ENCODE data around the gene CHMP4B. TPM values are rescaled to one million over a fixed set of nuclear protein-coding genes. Genes with fewer than 3 reads are reported as not detected.

The CHMP4B gene
- total and polyA plus RNA-seq, 2 experiments from 2014 or later: 5.5 to 48.2 TPM

DNA sequence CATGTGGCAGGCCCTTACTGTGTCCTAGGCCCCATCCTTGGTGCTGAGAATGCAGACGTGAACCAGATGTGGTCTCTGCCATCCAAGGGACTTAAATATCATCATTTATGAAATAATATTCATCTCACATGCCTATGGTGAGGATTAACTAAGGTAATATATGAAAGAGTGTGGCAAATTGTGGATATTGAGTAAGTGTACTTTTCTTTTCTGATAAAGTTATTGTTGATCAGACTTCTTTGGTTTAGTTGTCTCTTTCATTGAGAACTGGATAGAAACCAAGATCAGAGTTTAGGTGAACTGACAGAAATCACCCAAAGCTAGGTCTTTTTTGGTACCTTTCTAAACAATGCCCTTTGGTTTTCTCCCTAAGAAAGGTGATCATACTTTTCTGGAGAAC, 5.0 kb downstream of the CHMP4B start:
- no peak for DNase-seq
- Histone ChIP-seq H3K27me3 (replicated peaks; ENCODE audit: insufficient read depth) (no peaks in the 10 kb centered on the region), H2AFZ (no peak overlapping the region), H3K9ac (no peak overlapping the region), H4K20me1 (ENCODE audit: insufficient read depth) (peaks cover 51% of the 10 kb centered on the region), H3F3A (ENCODE audit: insufficient read depth) (peaks cover 14% of the 10 kb centered on the region), H3K4me1 (ENCODE audit: insufficient read depth) (peaks cover 25% of the 10 kb centered on the region), H3K36me3 (ENCODE audit: low read depth) (no peaks in the 10 kb centered on the region), H3K27ac (no peak overlapping the region), H3K9me3 (ENCODE audit: low read depth) (no peaks in the 10 kb centered on the region), H3K4me2 (ENCODE audit: unreplicated experiment) (no peak overlapping the region), H3K4me3 (no peak overlapping the region), H3K79me2 (ENCODE audit: insufficient read depth) (peaks cover 96% of the 10 kb centered on the region), H3K9me2 (ENCODE audit: insufficient read depth) (no peaks in the 10 kb centered on the region)
- WGBS, 2 experiments (ENCODE audit: low coverage in 1 of 2, low lambda C conversion rate in 2 of 2, missing lambda C conversion rate in 2 of 2): 55 to 57% methylated on average over 1 of the region's 1 CpG
- no peak for TF ChIP-seq EZH2 (IDR thresholded peaks at IDR 0.05; ENCODE audit: insufficient read depth, poor library complexity, severe bottlenecking)
- no peak for TF ChIP-seq EZH2phosphoT487 (IDR thresholded peaks at IDR 0.05; ENCODE audit: insufficient read depth, low read depth)
- in situ Hi-C loops (cut with MboI): no loop called here

DNA sequence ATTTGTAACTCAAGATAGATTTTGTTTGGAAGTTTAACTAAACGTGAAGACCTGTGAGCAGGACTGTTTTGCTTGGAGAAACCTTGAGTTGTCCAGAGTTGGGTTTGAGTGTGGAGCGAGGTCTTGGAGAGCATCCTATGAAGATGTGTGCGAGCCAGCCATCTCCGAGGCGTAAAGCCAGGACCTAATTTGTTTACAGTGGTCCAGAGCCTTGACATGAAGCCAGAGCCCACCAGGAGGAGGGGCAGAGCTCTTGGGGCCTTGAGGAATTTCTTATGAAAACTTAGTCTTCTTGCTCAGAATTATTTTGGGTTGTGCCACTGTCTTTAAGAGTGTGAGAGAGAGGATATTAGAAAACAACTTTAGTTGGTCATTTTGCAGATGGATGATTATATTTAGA, 6.3 kb downstream of the CHMP4B start:
- peaks cover 53% of the 10 kb centered on the region for H4K20me1 ChIP-seq (ENCODE audit: insufficient read depth)
- in situ Hi-C loops (cut with MboI): no loop called here
- H3K4me2 ChIP-seq (ENCODE audit: unreplicated experiment): no peak overlapping the region

DNA sequence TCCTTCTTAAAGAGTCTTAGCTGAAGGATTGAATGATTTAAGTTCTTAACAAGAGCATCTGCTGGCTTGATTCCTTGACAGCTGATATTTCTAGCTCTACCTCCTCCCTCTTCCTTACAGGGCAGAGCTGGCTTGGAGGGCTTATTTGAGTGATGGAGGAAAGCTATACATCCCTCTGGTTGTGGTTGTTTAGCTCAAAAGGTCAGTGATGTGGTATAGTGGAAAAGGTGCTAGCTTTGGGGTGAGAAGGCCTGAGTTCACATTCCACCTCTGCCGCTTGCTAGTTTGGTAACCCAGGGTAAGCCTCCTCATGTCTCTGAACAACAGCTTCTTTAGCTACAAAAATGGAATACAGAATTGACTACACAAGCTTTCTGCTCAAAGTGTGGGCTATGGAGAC, 8.3 kb downstream of the CHMP4B start:
- Histone ChIP-seq H2AFZ (no peak overlapping the region), H3F3A (ENCODE audit: insufficient read depth) (no peaks in the 10 kb centered on the region), H3K4me1 (ENCODE audit: insufficient read depth) (0 out of 2 replicates have a peak, but pooled peaks cover 12% of the 10 kb centered on the region), H3K27me3 (replicated peaks; ENCODE audit: insufficient read depth) (no peaks in the 10 kb centered on the region), H3K9me2 (ENCODE audit: insufficient read depth) (no peaks in the 10 kb centered on the region), H3K4me2 (ENCODE audit: unreplicated experiment) (no peak overlapping the region), H4K20me1 (ENCODE audit: insufficient read depth) (peaks cover 48% of the 10 kb centered on the region), H3K9ac (no peak overlapping the region), H3K79me2 (ENCODE audit: insufficient read depth) (peaks cover 100% of the 10 kb centered on the region), H3K9me3 (ENCODE audit: low read depth) (no peaks in the 10 kb centered on the region), H3K36me3 (ENCODE audit: low read depth) (no peaks in the 10 kb centered on the region), H3K4me3 (no peak overlapping the region), H3K27ac (no peak overlapping the region)
- WGBS, 2 experiments (ENCODE audit: low coverage in 1 of 2, low lambda C conversion rate in 2 of 2, missing lambda C conversion rate in 2 of 2): 94 to 100% methylated on average over 1 of the region's 1 CpG
- TF ChIP-seq EZH2phosphoT487 (IDR thresholded peaks at IDR 0.05; ENCODE audit: insufficient read depth, low read depth): no peak
- TF ChIP-seq EZH2 (IDR thresholded peaks at IDR 0.05; ENCODE audit: insufficient read depth, poor library complexity, severe bottlenecking): no peak
- no peak for DNase-seq
- in situ Hi-C loops (cut with MboI): no loop called here

More for the DNA sequence above, 6.3 kb downstream of the CHMP4B start:
- peaks cover 25% of the 10 kb centered on the region for H3K4me1 ChIP-seq (ENCODE audit: insufficient read depth)
- no peaks in the 10 kb centered on the region for H3K27me3 ChIP-seq (replicated peaks; ENCODE audit: insufficient read depth)
- no peak overlapping the region for H3K4me3 ChIP-seq
- H3K9ac ChIP-seq: no peak overlapping the region
- WGBS, 2 experiments (ENCODE audit: low coverage in 1 of 2, low lambda C conversion rate in 2 of 2, missing lambda C conversion rate in 2 of 2): 69 to 77% methylated on average over 5 of the region's 5 CpGs
- peaks cover 5% of the 10 kb centered on the region for H3F3A ChIP-seq (ENCODE audit: insufficient read depth)
- H3K36me3 ChIP-seq (ENCODE audit: low read depth): no peaks in the 10 kb centered on the region
- no peaks in the 10 kb centered on the region for H3K9me3 ChIP-seq (ENCODE audit: low read depth)
- H3K79me2 ChIP-seq (ENCODE audit: insufficient read depth): peaks cover 100% of the 10 kb centered on the region
- no peak for DNase-seq
- TF ChIP-seq EZH2 (IDR thresholded peaks at IDR 0.05; ENCODE audit: insufficient read depth, poor library complexity, severe bottlenecking): no peak
- TF ChIP-seq EZH2phosphoT487 (IDR thresholded peaks at IDR 0.05; ENCODE audit: insufficient read depth, low read depth): no peak
- no peak overlapping the region for H3K27ac ChIP-seq
- no peaks in the 10 kb centered on the region for H3K9me2 ChIP-seq (ENCODE audit: insufficient read depth)
- H2AFZ ChIP-seq: no peak overlapping the region

- no peaks in the 10 kb centered on the region for H3K9me2 ChIP-seq (ENCODE audit: insufficient read depth)
- DNase-seq: no peak
- no peaks in the 10 kb centered on the region for H3F3A ChIP-seq (ENCODE audit: insufficient read depth)
- in situ Hi-C loops (cut with MboI): no loop called here
- H2AFZ ChIP-seq: no peak overlapping the region
- H3K4me1 ChIP-seq (ENCODE audit: insufficient read depth): 0 out of 2 replicates have a peak, but pooled peaks cover 5% of the 10 kb centered on the region
- no peaks in the 10 kb centered on the region for H3K9me3 ChIP-seq (ENCODE audit: low read depth)
- no peak overlapping the region for H3K27ac ChIP-seq
- no peak overlapping the region for H3K4me3 ChIP-seq
- H3K36me3 ChIP-seq (ENCODE audit: low read depth): no peaks in the 10 kb centered on the region
- TF ChIP-seq EZH2phosphoT487 (IDR thresholded peaks at IDR 0.05; ENCODE audit: insufficient read depth, low read depth) (no peak), EZH2 (IDR thresholded peaks at IDR 0.05; ENCODE audit: insufficient read depth, poor library complexity, severe bottlenecking) (no peak)
- H3K4me2 ChIP-seq (ENCODE audit: unreplicated experiment): no peak overlapping the region
- peaks cover 100% of the 10 kb centered on the region for H3K79me2 ChIP-seq (ENCODE audit: insufficient read depth)
- H4K20me1 ChIP-seq (ENCODE audit: insufficient read depth): peaks cover 54% of the 10 kb centered on the region
- no peak overlapping the region for H3K9ac ChIP-seq
- WGBS, 2 experiments (ENCODE audit: low coverage in 1 of 2, low lambda C conversion rate in 2 of 2, missing lambda C conversion rate in 2 of 2): 50 to 58% methylated on average over 1 of the region's 1 CpG
- no peaks in the 10 kb centered on the region for H3K27me3 ChIP-seq (replicated peaks; ENCODE audit: insufficient read depth)
These were observed 9.2 kb downstream of the CHMP4B start for GRCh38 chr20:33820362-33820761.
